Measurements from ENCODE around the gene INSYN2A.

The INSYN2A gene

GRCh38 chr10:127175357-127176110 is 20.9 kb downstream of the INSYN2A start:
- no peak overlapping the region for H3K4me3 ChIP-seq (replicated peaks in 1 of 2; ENCODE audit: low read depth in 2 of 2, low read length in 2 of 2)
- no peak for DNase-seq (ENCODE audit: low read depth in 2 of 2)
- no peak for TF ChIP-seq CTCF (IDR thresholded peaks at IDR 0.05; ENCODE audit: low read depth, low read length)

DNA sequence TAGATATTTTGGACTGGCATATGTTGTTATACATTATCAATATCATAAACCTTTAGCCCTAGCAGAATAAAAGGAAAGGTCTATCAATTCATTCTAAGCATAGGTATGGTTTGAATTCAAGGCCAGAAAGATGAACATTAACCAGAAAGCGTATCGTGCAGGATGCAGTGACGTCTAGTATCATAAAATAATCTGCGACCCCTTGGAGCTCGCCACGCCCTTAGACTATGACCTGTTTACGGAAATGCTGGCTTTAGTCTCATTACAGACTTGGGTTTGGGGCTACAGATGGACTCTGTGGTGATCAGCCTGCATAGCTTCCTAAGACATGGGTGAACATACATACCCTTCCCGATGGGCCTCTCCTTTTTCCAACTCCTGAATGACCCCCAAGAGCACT is 21.5 kb downstream of the INSYN2A start:
- H3K4me3 ChIP-seq (replicated peaks in 1 of 2; ENCODE audit: low read depth in 2 of 2, low read length in 2 of 2), result no peak overlapping the region
- TF ChIP-seq CTCF (IDR thresholded peaks at IDR 0.05; ENCODE audit: low read depth, low read length), result no peak
- no peak for DNase-seq (ENCODE audit: low read depth in 2 of 2)

DNA sequence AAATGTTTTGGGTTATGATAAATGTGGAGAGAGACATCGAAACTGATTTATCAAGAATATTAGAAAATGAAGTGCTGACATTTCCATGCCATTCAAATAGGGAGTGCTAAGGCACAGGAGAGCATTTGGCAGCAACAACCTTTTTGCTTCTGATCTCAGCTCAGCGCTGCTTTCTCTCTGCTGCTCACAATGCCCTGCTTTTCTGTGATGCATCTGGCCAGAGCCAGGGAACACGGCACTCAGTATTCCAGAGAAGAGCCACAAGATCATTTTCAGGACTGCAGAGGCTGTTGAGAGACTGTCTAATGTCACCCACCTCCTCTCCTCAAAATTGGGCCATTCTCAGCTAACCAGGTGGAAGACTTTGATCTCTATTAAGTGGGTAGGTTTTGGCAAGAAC is 28.1 kb downstream of the INSYN2A start:
- H3K4me3 ChIP-seq (replicated peaks in 1 of 2; ENCODE audit: low read depth in 2 of 2, low read length in 2 of 2), result no peak overlapping the region
- no peak for TF ChIP-seq CTCF (IDR thresholded peaks at IDR 0.05; ENCODE audit: low read depth, low read length)
- no peak for DNase-seq (ENCODE audit: low read depth in 2 of 2)

- no peak for DNase-seq (ENCODE audit: low read depth in 2 of 2)
- no peak for TF ChIP-seq CTCF (IDR thresholded peaks at IDR 0.05; ENCODE audit: low read depth, low read length)
- no peak overlapping the region for H3K4me3 ChIP-seq (replicated peaks in 1 of 2; ENCODE audit: low read depth in 2 of 2, low read length in 2 of 2)
Measured at GRCh38 chr10:127162841-127163240, 33.5 kb downstream of the INSYN2A start.

DNA sequence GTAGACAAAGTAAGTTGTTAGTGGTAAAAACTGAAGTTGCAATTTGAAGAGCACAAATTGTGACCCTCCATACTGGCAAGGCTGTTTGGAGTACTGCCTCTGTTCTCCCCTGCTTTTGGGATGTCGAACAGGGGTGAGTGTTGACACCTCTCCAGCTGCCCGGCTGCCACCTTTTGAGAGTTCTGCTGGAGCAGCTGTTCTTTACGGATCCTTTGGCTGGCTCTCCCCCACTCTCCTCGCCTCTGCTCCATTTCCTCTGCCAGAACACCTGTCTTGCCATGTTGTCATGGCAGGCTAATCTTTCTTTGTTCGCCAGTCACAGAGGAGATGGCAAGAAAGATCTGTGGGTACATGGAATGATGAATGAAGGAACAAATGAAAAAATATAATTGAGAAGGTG is 34.9 kb downstream of the INSYN2A start:
- H3K4me3 ChIP-seq (replicated peaks in 1 of 2; ENCODE audit: low read depth in 2 of 2, low read length in 2 of 2), result no peak overlapping the region
- no peak for TF ChIP-seq CTCF (IDR thresholded peaks at IDR 0.05; ENCODE audit: low read depth, low read length)
- DNase-seq (ENCODE audit: low read depth in 2 of 2), result no peak

DNA sequence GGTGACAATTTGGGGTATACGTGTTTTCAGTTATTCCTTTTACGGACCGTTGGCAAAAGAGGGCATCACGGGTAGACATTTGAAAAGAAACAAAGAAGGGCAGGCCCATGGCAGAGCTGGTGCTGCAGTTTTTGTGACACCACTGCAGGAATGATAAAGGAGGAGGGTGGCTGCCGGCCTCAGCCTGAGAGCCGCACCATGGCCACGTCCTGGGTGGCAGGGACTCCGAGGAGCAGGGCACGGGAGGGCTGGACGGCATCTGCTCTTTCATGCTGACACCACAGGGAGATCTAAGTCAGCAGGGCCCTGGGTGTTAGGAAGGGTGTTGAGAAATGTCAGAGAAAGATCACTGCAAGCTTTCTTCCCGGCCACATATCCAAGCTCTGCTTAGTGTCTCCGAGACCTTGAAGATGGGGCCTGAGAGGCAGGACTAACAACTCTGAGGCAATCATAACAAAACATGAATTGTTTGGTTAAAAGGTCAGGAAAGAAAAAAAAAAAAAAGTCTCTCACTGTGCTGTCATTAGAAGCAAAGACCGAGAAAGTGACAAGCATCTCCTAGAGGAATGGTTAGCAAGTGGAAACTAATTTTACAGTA is 36.6 kb downstream of the INSYN2A start:
- TF ChIP-seq CTCF (IDR thresholded peaks at IDR 0.05; ENCODE audit: low read depth, low read length), result no peak

More for the DNA sequence above, 36.6 kb downstream of the INSYN2A start:
- DNase-seq (ENCODE audit: low read depth in 2 of 2), result no peak
- no peak overlapping the region for H3K4me3 ChIP-seq (replicated peaks in 1 of 2; ENCODE audit: low read depth in 2 of 2, low read length in 2 of 2)

Measured in cardiac fibroblast (primary cell).